ENCODE measurements around the gene PODXL.
"Not testable (repeated sequence)": the region's sequence is repeated elsewhere in the genome, so short reads cannot be mapped to it uniquely, and the experiment has no call there.

Gene PODXL

GRCh38 chr7:131537571-131537978 lies 18.9 kb downstream of the PODXL start:
- no peak for DNase-seq (ENCODE audit: low read depth)

GRCh38 chr7:131536361-131536849 lies 20.0 kb downstream of the PODXL start:
- DNase-seq (ENCODE audit: low read depth): no peak

DNA sequence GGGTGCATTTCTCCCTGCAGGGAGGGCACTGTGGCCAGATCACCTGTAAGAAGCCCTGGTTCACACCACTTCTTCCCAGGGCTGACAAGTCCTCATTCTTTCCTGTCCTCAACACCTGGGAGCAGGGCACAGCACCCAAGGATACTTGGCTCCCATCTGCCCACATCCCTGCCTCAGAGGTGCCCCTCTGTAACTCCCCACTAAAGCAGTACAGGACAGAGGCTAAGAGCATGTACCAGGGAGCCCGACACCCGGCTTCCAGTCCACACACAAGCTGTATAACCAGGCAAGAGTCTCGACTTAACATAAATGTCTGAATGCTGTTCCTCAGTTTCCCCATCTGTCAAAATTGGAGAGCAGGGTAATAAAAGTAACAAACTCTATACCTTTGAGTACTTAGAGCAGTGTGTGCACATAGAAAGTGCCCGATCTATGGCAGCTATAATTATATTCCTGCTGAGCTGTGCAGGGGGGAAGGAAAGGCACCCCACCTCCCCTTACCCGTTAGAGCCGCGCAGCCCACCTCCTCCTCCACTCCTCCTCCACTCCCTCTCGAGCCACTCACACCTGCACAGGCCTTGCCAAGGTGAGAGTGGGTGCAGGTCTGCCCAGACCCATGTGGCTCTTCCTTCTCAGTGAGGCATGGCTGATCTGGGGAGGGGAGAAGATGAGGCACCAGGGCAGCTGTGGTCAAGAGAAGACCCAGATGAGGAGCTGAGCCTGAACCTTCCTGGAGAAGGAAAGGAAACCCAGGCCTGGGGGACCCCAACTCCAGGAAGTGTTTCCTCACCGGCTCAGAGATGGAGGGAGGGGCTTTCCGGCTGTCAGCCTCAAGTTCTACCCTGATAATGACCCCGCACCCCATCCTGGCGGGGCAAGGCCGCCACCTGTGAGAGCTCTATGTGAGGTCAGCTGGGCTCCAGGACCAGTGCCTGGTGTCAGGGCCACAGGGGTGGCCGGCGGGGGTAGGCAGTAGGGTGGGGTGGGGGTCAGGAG lies 22.6 kb downstream of the PODXL start:
- no peak for DNase-seq (ENCODE audit: low read depth)

GRCh38 chr7:131533151-131533559 lies 23.3 kb downstream of the PODXL start:
- no peak for DNase-seq (ENCODE audit: low read depth)

GRCh38 chr7:131532570-131533091 lies 23.8 kb downstream of the PODXL start:
- DNase-seq (ENCODE audit: low read depth): no peak

GRCh38 chr7:131530137-131530536 lies 26.3 kb downstream of the PODXL start:
- DNase-seq (ENCODE audit: low read depth): no peak

DNA sequence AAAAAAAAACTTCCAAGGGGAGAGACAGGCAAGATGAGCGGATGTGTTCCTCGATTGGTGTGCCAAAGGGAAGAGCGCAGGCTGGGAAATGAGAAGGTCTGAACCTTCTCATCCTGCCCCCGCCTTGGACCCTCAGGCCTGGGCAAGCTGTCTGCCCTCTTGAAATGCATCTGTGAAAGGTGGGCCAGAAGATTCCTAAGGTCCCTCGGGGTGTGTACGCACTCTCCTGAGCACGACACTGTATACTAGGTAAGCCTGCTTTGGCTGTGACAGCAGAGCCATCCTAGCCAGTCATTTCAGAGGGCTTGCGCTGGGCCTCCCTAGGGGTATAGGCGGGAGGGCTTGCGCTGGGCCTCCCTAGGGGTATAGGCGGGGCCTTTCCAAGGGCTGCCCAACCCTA lies 26.8 kb downstream of the PODXL start:
- no peak for DNase-seq (ENCODE audit: low read depth)

- DNase-seq (ENCODE audit: low read depth): no peak
These were observed 27.2 kb downstream of the PODXL start for GRCh38 chr7:131529179-131529578.

DNA sequence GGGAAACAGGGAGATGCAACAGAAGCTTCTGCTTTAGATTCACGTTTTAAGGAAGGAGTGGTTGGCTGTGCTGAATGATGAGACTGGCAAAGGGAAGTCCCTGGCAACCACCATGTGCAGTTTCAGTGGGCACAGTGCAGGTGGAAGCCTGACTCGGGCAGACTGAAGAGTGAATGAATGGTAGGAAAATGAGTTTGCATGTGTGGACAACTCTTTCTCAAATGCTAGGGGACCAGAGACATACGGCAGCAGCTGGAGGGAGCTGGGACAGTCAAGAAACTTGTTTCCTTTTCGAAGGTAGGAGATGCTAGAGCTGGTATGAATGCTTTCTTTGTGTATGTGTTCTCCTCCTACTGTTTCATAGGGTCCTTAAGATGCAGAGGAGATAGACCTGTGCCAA lies 29.0 kb downstream of the PODXL start:
- DNase-seq (ENCODE audit: low read depth): no peak

DNA sequence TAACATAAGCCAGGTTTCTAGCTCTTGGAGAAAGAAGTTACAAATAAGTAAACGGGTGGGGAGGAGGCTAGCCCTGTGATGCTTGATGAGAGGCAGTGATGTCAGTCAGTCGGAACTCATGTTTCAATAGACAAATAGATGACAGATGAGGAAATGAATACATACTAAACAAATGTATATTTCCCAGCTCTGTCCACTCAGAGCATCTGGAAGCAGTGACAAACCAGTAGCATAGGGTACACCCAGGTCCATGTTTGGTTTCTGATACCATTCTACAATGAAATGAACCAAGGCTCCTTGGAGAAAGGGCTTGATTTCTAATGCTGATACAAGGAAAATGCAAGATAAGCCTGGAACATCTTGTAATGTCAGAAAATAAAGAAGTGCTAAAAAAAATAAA lies 30.6 kb downstream of the PODXL start:
- DNase-seq (ENCODE audit: low read depth): no peak

GRCh38 chr7:131524703-131525102 lies 31.7 kb downstream of the PODXL start:
- DNase-seq (ENCODE audit: low read depth): no peak

DNA sequence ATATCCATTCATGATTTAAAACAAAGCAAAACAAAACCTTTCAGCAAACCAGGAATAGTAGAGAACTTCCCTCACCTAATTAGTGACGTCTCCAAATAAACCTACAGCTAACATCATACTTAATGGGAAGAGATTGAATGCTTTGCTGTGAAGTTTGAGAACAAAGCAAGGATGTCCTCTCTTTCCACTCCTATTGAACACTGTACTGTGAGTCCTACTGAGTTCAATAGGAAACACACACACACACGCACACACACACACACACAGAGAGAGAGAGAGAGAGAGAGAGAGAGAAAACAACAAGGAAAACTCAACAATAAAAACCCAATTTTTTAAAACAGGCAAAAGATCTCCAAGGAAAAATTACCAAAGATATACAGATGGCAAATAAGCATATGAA lies 32.3 kb downstream of the PODXL start:
- no peak for DNase-seq (ENCODE audit: low read depth)

- DNase-seq (ENCODE audit: low read depth): no peak
These were observed 34.0 kb downstream of the PODXL start for GRCh38 chr7:131522325-131522930.

GRCh38 chr7:131521651-131522163 lies 34.7 kb downstream of the PODXL start:
- no peak for DNase-seq (ENCODE audit: low read depth)

DNA sequence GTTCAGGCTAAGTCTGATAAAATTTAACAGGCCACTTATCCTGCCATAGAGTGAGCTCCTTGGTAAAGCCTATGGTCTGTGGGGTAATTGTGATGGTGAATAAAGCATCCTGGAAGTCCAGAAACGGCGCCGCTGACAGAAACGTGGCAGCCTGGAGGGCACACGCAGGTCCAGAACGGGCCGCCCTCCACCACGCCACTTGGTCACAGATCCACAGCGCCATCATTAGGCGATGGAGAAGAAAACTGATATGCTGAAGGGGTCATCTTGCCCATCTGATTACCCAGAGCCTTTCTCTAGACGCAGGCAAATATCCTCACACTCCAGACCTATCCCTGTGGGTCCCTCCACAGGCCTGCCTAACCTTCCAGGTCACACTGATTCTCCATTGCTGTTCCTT lies 37.8 kb downstream of the PODXL start:
- DNase-seq (ENCODE audit: low read depth): no peak

DNA sequence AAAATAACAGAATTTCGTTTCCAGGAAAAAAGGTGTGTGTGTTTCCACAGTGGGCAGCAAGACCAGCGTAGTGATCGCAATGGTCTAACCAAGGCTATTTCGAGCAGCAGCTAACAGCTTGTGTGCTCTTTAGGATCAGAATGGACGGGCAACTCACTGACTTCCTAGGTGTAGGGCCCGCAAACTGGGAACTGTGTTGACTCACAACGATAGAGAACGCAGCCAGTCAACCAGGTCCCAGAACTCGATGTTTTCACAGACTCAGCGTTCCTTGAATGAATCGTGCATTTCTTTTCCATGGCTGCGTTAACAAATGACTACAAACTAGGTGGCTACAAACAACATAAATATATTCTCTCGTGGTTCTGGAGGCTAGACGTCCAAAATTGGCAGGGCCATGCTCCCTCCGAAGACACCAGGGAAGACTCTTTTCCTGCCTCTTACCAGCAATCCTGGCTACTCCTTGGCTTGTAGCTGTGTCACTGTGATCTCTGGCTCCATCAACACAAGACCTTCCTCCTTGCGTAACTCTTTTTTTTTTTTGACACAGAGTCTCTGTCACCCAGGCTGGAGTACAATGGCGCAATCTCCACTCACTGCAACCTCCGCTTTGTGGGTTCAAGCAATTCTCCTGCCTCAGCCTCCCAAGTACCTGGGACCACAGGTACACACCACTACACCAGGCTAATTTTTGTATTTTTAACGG lies 39.1 kb downstream of the PODXL start:
- no peak for DNase-seq (ENCODE audit: low read depth)

DNA sequence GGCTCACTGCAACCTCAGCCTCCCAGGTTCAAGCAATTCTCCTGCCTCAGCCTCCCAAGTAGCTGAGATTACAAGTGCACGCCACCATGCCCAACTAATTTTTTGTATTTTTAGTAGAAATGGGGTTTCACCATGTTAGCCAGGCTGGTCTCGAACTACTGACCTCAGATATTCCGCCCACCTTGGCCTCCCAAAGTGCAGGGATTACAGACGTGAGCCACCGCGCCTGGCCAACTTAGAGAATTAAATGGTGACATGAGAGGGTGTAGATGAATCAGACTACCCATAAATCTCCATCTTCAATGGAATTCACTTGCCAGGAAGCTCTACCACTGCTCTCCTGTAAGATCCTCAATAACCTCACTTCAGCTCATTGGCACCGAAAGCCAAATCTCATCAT lies 41.0 kb downstream of the PODXL start:
- DNase-seq (ENCODE audit: low read depth): not testable (repeated sequence)

DNA sequence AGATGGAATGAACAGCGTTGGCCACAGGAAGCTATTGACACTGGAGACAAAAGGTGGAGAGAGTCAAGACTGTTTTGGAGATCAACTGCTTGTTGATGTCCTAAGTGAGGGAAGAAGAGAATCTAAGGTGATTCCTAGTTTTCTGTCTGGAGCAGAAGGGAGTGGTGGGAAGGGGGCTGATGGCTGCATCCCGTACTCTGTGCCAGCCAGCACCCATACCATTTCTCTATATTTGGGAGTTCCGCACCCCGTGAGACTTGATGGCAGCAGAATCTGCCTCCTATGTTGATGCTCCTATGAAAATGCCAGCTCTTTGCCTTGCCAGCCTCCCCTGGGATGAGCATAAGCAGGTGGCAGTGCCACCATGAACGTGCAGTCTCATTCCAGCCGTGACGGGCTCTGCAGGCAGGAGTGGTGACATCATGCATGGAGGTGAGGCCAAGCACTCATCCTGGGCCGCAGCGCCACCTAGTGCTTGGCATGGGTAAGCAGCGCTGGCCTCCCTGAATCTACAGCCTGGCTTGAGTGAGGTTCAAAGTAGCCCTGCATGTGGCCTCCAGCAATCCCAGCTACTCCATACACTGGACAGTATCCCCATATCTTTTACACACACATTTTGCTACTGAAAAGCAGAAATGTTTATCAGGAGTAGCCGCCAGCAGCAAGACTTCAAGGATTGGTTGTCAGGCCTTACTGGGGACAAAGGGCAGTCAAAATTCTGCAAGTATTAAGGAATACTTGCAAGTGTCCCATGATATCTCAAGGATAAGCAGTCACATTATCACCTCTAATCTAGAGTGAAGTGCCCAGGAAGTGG lies 43.0 kb downstream of the PODXL start:
- peak; percentile 64 for DNase-seq (ENCODE audit: low read depth)

- no peak for DNase-seq (ENCODE audit: low read depth)
These were observed 44.5 kb downstream of the PODXL start for GRCh38 chr7:131511774-131512535.

GRCh38 chr7:131511071-131511470 lies 45.4 kb downstream of the PODXL start:
- DNase-seq (ENCODE audit: low read depth): no peak

Data from fibroblast of gingiva (primary cell).